NB4 (cell line): ENCODE results near the gene DDC.

Experiments
- MYC ChIP-seq: IDR thresholded peaks from 2 replicates; pipeline ENCODE4 v1.6.1; 2011; ENCODE audit warnings: low read depth, low read length
- POLR2A ChIP-seq: IDR thresholded peaks from 2 replicates; pipeline ENCODE4 v1.6.1; 2011; ENCODE audit warnings: mild to moderate bottlenecking; ENCODE audit not compliant: insufficient read length; ENCODE audit errors: extremely low read depth
- TF ChIP-seq, protein P1 (sequence below): IDR thresholded peaks from one replicate; pipeline ENCODE4 v1.5.1; 2012; ENCODE audit warnings: low read depth, low read length
- TF ChIP-seq, protein P2 (sequence below): IDR thresholded peaks from 2 replicates; pipeline ENCODE4 v1.6.1; 2011; ENCODE audit warnings: low read depth, low read length

DNA sequence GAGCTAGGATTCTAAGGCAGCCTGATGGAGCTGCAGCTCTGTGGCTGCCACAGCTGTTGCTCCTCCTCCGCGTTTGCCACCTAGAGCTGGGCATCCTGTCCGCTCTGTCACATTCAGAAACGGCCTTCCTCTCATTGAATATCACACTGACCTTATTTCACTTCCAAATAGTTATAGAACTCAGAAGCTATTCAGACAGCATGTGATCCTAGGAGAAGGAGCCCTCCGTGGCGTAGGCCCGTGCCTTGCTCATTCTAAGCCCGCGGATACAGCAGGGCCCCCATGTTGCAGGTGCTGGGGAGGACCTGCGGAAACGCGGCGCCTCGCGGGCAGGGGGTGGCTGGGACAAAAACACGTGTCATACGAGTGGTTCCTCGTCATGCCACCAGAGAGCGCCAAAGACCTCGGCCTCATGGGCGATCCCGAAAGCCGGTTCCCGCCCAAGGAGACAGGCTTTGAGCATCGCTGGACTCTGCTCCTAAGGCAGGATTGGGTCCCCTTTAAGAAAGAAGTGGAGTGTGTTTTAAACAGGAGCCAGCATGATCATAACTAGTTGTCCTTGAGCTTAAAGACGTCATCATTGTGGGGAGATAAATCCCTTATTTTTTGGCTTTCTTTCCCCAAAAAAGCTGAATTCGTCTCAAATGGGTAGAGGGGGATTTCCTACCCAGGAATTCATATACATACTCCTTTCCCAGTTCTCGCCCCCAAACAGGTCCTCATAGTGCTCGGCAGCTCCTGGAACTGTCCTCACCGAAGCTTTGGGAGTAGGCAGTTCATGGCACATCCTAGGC is 97.2 kb downstream of the DDC start:
- TF ChIP-seq, protein P1, sequence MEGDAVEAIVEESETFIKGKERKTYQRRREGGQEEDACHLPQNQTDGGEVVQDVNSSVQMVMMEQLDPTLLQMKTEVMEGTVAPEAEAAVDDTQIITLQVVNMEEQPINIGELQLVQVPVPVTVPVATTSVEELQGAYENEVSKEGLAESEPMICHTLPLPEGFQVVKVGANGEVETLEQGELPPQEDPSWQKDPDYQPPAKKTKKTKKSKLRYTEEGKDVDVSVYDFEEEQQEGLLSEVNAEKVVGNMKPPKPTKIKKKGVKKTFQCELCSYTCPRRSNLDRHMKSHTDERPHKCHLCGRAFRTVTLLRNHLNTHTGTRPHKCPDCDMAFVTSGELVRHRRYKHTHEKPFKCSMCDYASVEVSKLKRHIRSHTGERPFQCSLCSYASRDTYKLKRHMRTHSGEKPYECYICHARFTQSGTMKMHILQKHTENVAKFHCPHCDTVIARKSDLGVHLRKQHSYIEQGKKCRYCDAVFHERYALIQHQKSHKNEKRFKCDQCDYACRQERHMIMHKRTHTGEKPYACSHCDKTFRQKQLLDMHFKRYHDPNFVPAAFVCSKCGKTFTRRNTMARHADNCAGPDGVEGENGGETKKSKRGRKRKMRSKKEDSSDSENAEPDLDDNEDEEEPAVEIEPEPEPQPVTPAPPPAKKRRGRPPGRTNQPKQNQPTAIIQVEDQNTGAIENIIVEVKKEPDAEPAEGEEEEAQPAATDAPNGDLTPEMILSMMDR, result peak; percentile 87
- TF ChIP-seq POLR2A, result no peak
- TF ChIP-seq MYC, result peak; percentile 98
- TF ChIP-seq, protein P2, sequence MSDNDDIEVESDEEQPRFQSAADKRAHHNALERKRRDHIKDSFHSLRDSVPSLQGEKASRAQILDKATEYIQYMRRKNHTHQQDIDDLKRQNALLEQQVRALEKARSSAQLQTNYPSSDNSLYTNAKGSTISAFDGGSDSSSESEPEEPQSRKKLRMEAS, result peak; percentile 99
